Right cardiac atrium (tissue), 5 donors: ENCODE measurements around the gene ATP2B2. TPM values are rescaled to one million over a fixed set of nuclear protein-coding genes. Genes with fewer than 3 reads are reported as not detected.
A peak's percentile ranks its signal among the peaks of the same experiment; 100 is the strongest.

Experiments used
- ATAC-seq, 2 donors: fragments of 200-7000 bp; cut with Tn5 transposase; one replicate each; pipeline versions ENCODE4 v1.8.0 to v1.9.1; 2020; ENCODE audit warnings: moderate library complexity in 2 of 2, mild to moderate bottlenecking in 1 of 2
- DNase-seq, 3 donors: peaks; one replicate each; pipeline ENCODE4 v3.0.0-alpha.2; 2020
- H3K27ac ChIP-seq: one replicate; pipeline ENCODE4 v1.5.1; 2013; ENCODE audit warnings: mild to moderate bottlenecking, low read length, control low read depth, moderate library complexity
- H3K27me3 ChIP-seq: one replicate; pipeline ENCODE4 v1.6.1; 2013; ENCODE audit not compliant: control insufficient read depth, insufficient read depth
- H3K4me1 ChIP-seq: one replicate; pipeline ENCODE4 v1.6.1; 2013; ENCODE audit warnings: low read length; ENCODE audit not compliant: control insufficient read depth, insufficient read depth
- H3K4me3 ChIP-seq: one replicate; pipeline ENCODE4 v1.5.1; 2013; ENCODE audit warnings: low read length, control low read depth
- H3K9me3 ChIP-seq: one replicate; pipeline ENCODE4 v1.6.1; 2013; ENCODE audit warnings: low read length; ENCODE audit not compliant: control insufficient read depth
- WGBS: extraction: QIAGEN DNeasy Blood & Tissue Kit; methylation state at CpG from one replicate; pipeline ENCODE4 v1.1.7; 2013; 5-methylcytosine and 5-hydroxymethylcytosine counted together
- intact Hi-C, 4 donors: fragments of 100-400 bp; cut with DNase I; formaldehyde crosslinking; loops; one replicate each; pipeline versions ENCODE4 v1.11.0 to v1.14.0; 2022 to 2023
- polyA plus RNA-seq: library from polyadenylated mRNA; stranded (reverse); fragments of 200-250 nt; gene quantifications from one replicate; pipeline ENCODE4 v1.2.3, GENCODE V29; 2013
- total RNA-seq, 4 donors: library from RNA; stranded (reverse); fragmentation: NEBNext Ultra II Directional; extraction: Animal tissue kit (Norgen Biotek cat#: 25700); gene quantifications; one replicate each; pipeline ENCODE4 v1.2.1, GENCODE V29; 2021
- donor health status: healthy with polysubstance abuse.
- donor health status: DM: no; HTN: yes; CAD: no.
- donor health status: DM: no; HTN: no; CAD: no.
- donor health status: DM: no; HTN: yes; CAD: no; lungs with severe emphysema.
- donor health status: DM: yes; HTN: yes; CAD: no.

The ATP2B2 gene
- total and polyA plus RNA-seq, 5 donors = 0.14 to 0.36 (median 0.20) TPM

GRCh38 chr3:10489746-10490483 lies 15.5 kb downstream of the ATP2B2 start:
- Histone ChIP-seq H3K4me1 (no peaks in the 10 kb centered on the region), H3K4me3 (no peak overlapping the region), H3K9me3 (no peaks in the 10 kb centered on the region), H3K27ac (no peak overlapping the region), H3K27me3 (no peaks in the 10 kb centered on the region)
- ATAC-seq = no peak
- intact Hi-C loops = loop anchor here in 1 of 4 donors (10.0 kb wide), 1 partner anchor 355 kb away; no protein-coding TSS in a partner anchor
- DNase-seq = no peak
- WGBS = 88% methylated on average over 10 of the region's 10 CpGs

- Histone ChIP-seq H3K27me3 (no peaks in the 10 kb centered on the region), H3K4me1 (no peaks in the 10 kb centered on the region), H3K4me3 (no peak overlapping the region), H3K27ac (no peak overlapping the region), H3K9me3 (no peaks in the 10 kb centered on the region)
- DNase-seq (no peak), ATAC-seq (no peak)
- 60% methylated on average over 4 of the region's 4 CpGs for WGBS
- intact Hi-C loops = loop anchor here in 1 of 4 donors (10.0 kb wide), 1 partner anchor 357 kb away; no protein-coding TSS in a partner anchor
These were observed 17.3 kb downstream of the ATP2B2 start for GRCh38 chr3:10487988-10488633.

GRCh38 chr3:10485806-10486205 lies 19.6 kb downstream of the ATP2B2 start:
- ATAC-seq = peak in 1 of 2 donors; percentile 22
- H3K4me1 ChIP-seq = no peaks in the 10 kb centered on the region
- H3K4me3 ChIP-seq = no peak overlapping the region
- H3K27me3 ChIP-seq = no peaks in the 10 kb centered on the region
- no peaks in the 10 kb centered on the region for H3K9me3 ChIP-seq
- intact Hi-C loops = loop anchor here in 1 of 4 donors (10.0 kb wide), 1 partner anchor 359 kb away; no protein-coding TSS in a partner anchor
- DNase-seq = no peak
- WGBS = 93% methylated on average over 8 of the region's 8 CpGs
- no peak overlapping the region for H3K27ac ChIP-seq

- WGBS = 56% methylated on average over 12 of the region's 12 CpGs
- no peak for DNase-seq
- Histone ChIP-seq H3K4me3 (no peak overlapping the region), H3K27me3 (no peaks in the 10 kb centered on the region), H3K4me1 (no peaks in the 10 kb centered on the region), H3K27ac (no peak overlapping the region), H3K9me3 (no peaks in the 10 kb centered on the region)
- ATAC-seq = peak in 1 of 2 donors; percentile 18
- intact Hi-C loops = loop anchor here in 1 of 4 donors (10.0 kb wide), 1 partner anchor 359 kb away; no protein-coding TSS in a partner anchor
These were observed 20.0 kb downstream of the ATP2B2 start for GRCh38 chr3:10485380-10485779.

- H3K4me3 ChIP-seq = no peak overlapping the region
- no peaks in the 10 kb centered on the region for H3K9me3 ChIP-seq
- DNase-seq (no peak), ATAC-seq (no peak)
- H3K27me3 ChIP-seq = no peaks in the 10 kb centered on the region
- no peaks in the 10 kb centered on the region for H3K4me1 ChIP-seq
- intact Hi-C loops = loop anchor here in 1 of 4 donors (10.0 kb wide), 1 partner anchor 360 kb away; no protein-coding TSS in a partner anchor
- no peak overlapping the region for H3K27ac ChIP-seq
- 92% methylated on average over 3 of the region's 3 CpGs for WGBS
These were observed 20.7 kb downstream of the ATP2B2 start for GRCh38 chr3:10484709-10485108.

- peak in 1 of 2 donors; percentile 16 for ATAC-seq
- Histone ChIP-seq H3K4me3 (no peak overlapping the region), H3K9me3 (no peaks in the 10 kb centered on the region), H3K27me3 (no peaks in the 10 kb centered on the region), H3K27ac (no peak overlapping the region), H3K4me1 (no peaks in the 10 kb centered on the region)
- intact Hi-C loops = loop anchor here in 1 of 4 donors (10.0 kb wide), 1 partner anchor 361 kb away; no protein-coding TSS in a partner anchor
- no peak for DNase-seq
- 66% methylated on average over 13 of the region's 13 CpGs for WGBS
These were observed 21.6 kb downstream of the ATP2B2 start for GRCh38 chr3:10483686-10484345.

GRCh38 chr3:10483364-10483675 lies 22.1 kb downstream of the ATP2B2 start:
- intact Hi-C loops = loop anchor here in 1 of 4 donors (10.0 kb wide), 1 partner anchor 361 kb away; no protein-coding TSS in a partner anchor
- WGBS = 61% methylated on average over 4 of the region's 4 CpGs

GRCh38 chr3:10482631-10483363 lies 22.6 kb downstream of the ATP2B2 start:
- Histone ChIP-seq H3K9me3 (no peaks in the 10 kb centered on the region), H3K27ac (no peak overlapping the region), H3K27me3 (no peaks in the 10 kb centered on the region), H3K4me1 (no peaks in the 10 kb centered on the region), H3K4me3 (no peak overlapping the region)
- WGBS = 85% methylated on average over 13 of the region's 13 CpGs
- intact Hi-C loops = loop anchor here in 1 of 4 donors (10.0 kb wide), 1 partner anchor 362 kb away; no protein-coding TSS in a partner anchor
- ATAC-seq = no peak
- DNase-seq = no peak

More at GRCh38 chr3:10483364-10483675, 22.1 kb downstream of the ATP2B2 start:
- no peaks in the 10 kb centered on the region for H3K27me3 ChIP-seq
- no peak overlapping the region for H3K4me3 ChIP-seq
- ATAC-seq = no peak
- H3K27ac ChIP-seq = no peak overlapping the region
- H3K9me3 ChIP-seq = no peaks in the 10 kb centered on the region
- DNase-seq = no peak
- H3K4me1 ChIP-seq = no peaks in the 10 kb centered on the region

GRCh38 chr3:10480871-10481378 lies 24.5 kb downstream of the ATP2B2 start:
- DNase-seq (no peak), ATAC-seq (no peak)
- H3K27ac ChIP-seq = no peak overlapping the region
- no peaks in the 10 kb centered on the region for H3K9me3 ChIP-seq
- 59% methylated on average over 4 of the region's 4 CpGs for WGBS
- no peak overlapping the region for H3K4me3 ChIP-seq
- H3K4me1 ChIP-seq = no peaks in the 10 kb centered on the region
- H3K27me3 ChIP-seq = no peaks in the 10 kb centered on the region
- intact Hi-C loops = loop anchor here in 1 of 4 donors (10.0 kb wide), 1 partner anchor 364 kb away; no protein-coding TSS in a partner anchor

GRCh38 chr3:10479311-10479710 lies 26.1 kb downstream of the ATP2B2 start:
- Histone ChIP-seq H3K9me3 (no peaks in the 10 kb centered on the region), H3K27me3 (no peaks in the 10 kb centered on the region), H3K4me1 (no peaks in the 10 kb centered on the region), H3K27ac (no peak overlapping the region), H3K4me3 (no peak overlapping the region)
- no peak for DNase-seq
- intact Hi-C loops = no loop called here
- WGBS = 71% methylated on average over 2 of the region's 2 CpGs
- no peak for ATAC-seq
